ENCODE measurements around the gene PTCH1. TPM values are rescaled to one million over a fixed set of nuclear protein-coding genes. Genes with fewer than 3 reads are reported as not detected.

PTCH1 gene
- polyA plus RNA-seq, 1 of the 3 experiments (the other 2 are of a cell fraction) = 3.3 TPM

GRCh38 chr9:95506428-95506677 is 10.4 kb downstream of the PTCH1 start:
- H3K27ac ChIP-seq (ENCODE audit: low read depth in 2 of 2, low read length in 1 of 2) = peak overlapping the region; percentile 64 to 81; a peak in 3 of 4 replicates
- CTCF ChIA-PET = interaction anchor here (0.6 to 1.0 kb wide), 5 partner anchors 9 to 1581 kb away, joined by 3 read pairs; no protein-coding TSS in a partner anchor
- no peaks in the 10 kb centered on the region for H3K27me3 ChIP-seq (ENCODE audit: insufficient read depth)
- peak overlapping the region; percentile 96 for H3K4me2 ChIP-seq
- H3K9ac ChIP-seq = peak overlapping the region; percentile 80
- POLR2A ChIA-PET = interaction anchor here (1.8 to 2.7 kb wide), 3 partner anchors 12 to 46 kb away, joined by 6 to 13 read pairs (median 8); no protein-coding TSS in a partner anchor
- H2AFZ ChIP-seq (ENCODE audit: low read depth) = peak overlapping the region; percentile 94
- H3K36me3 ChIP-seq (replicated peaks in 1 of 2; ENCODE audit: control insufficient read depth in 1 of 2, insufficient read depth in 2 of 2, low read length in 1 of 2) = no peaks in the 10 kb centered on the region
- TF ChIP-seq MXI1 (IDR thresholded peaks at IDR 0.05; ENCODE audit: low read depth, low read length) (peak; percentile 19), CTCF (IDR thresholded peaks at IDR 0.05) (0 out of 2 replicates have a peak, but pooled peaks have one; percentile 6), POLR2AphosphoS5 (IDR thresholded peaks at IDR 0.05; ENCODE audit: low read depth, low read length) (no peak)
- H3K4me3 ChIP-seq (ENCODE audit: low read depth in 2 of 2, low read length in 1 of 2) = peak overlapping the region; percentile 87 to 91
- H3K9me2 ChIP-seq = no peaks in the 10 kb centered on the region
- 0% methylated on average over 14 of the region's 23 CpGs for WGBS (ENCODE audit: low lambda C conversion rate)
- DNase-seq = peak; percentile 63
- H3K79me2 ChIP-seq (ENCODE audit: insufficient read depth) = peaks cover 13% of the 10 kb centered on the region; the same call in 1 of the 2 replicates
- no peaks in the 10 kb centered on the region for H4K20me1 ChIP-seq (ENCODE audit: insufficient read depth)
- peaks cover 0 to 15% of the 10 kb centered on the region in 2 experiments; a peak in 2 of 4 replicates for H3K4me1 ChIP-seq (ENCODE audit: control insufficient read depth in 1 of 2, insufficient read depth in 2 of 2, low read depth in 1 of 2, low read length in 1 of 2)
- no peaks in the 10 kb centered on the region for H3K9me3 ChIP-seq
- peaks cover 25% of the 10 kb centered on the region for H3F3A ChIP-seq (replicated peaks; ENCODE audit: insufficient read depth)

- H3K9me2 ChIP-seq = no peaks in the 10 kb centered on the region
- DNase-seq = peak; percentile 86
- H3K4me2 ChIP-seq = peak overlapping the region; percentile 96
- peaks cover 13% of the 10 kb centered on the region; the same call in 1 of the 2 replicates for H3K79me2 ChIP-seq (ENCODE audit: insufficient read depth)
- CTCF ChIA-PET = interaction anchor here (0.6 to 1.8 kb wide), 5 partner anchors 9 to 1581 kb away, joined by 3 to 7 read pairs (median 3); no protein-coding TSS in a partner anchor
- H3K27ac ChIP-seq (ENCODE audit: low read depth in 2 of 2, low read length in 1 of 2) = peak overlapping the region; percentile 64 to 81; a peak in 3 of 4 replicates
- H3F3A ChIP-seq (replicated peaks; ENCODE audit: insufficient read depth) = peaks cover 25% of the 10 kb centered on the region
- H3K36me3 ChIP-seq (replicated peaks in 1 of 2; ENCODE audit: control insufficient read depth in 1 of 2, insufficient read depth in 2 of 2, low read length in 1 of 2) = no peaks in the 10 kb centered on the region
- H3K4me3 ChIP-seq (ENCODE audit: low read depth in 2 of 2, low read length in 1 of 2) = peak overlapping the region; percentile 87 to 91
- WGBS (ENCODE audit: low lambda C conversion rate) = under 1% methylated on average over 39 of the region's 81 CpGs
- H4K20me1 ChIP-seq (ENCODE audit: insufficient read depth) = no peaks in the 10 kb centered on the region
- POLR2A ChIA-PET = interaction anchor here (0.7 to 2.7 kb wide), 4 partner anchors 12 to 645 kb away, joined by 3 to 13 read pairs (median 7); no protein-coding TSS in a partner anchor
- H3K9me3 ChIP-seq = no peaks in the 10 kb centered on the region
- H3K27me3 ChIP-seq (ENCODE audit: insufficient read depth) = no peaks in the 10 kb centered on the region
- peak overlapping the region; percentile 80 for H3K9ac ChIP-seq
- H3K4me1 ChIP-seq (ENCODE audit: control insufficient read depth in 1 of 2, insufficient read depth in 2 of 2, low read depth in 1 of 2, low read length in 1 of 2) = peaks cover 0 to 18% of the 10 kb centered on the region in 2 experiments; a peak in 2 of 4 replicates
- peak overlapping the region; percentile 94 for H2AFZ ChIP-seq (ENCODE audit: low read depth)
- TF ChIP-seq NRF1 (IDR thresholded peaks at IDR 0.05; ENCODE audit: low read depth, low read length) = no peak
- TF ChIP-seq EZH2phosphoT487 (IDR thresholded peaks at IDR 0.05; ENCODE audit: borderline replicate concordance, low read depth) = no peak
- TF ChIP-seq REST (IDR thresholded peaks at IDR 0.05; ENCODE audit: low read depth, low read length) = no peak
- TF ChIP-seq RFX5 (IDR thresholded peaks at IDR 0.05; ENCODE audit: low read length) = no peak
- peak; percentile 59 for TF ChIP-seq NFIC (IDR thresholded peaks at IDR 0.05; ENCODE audit: borderline replicate concordance)
- TF ChIP-seq PBX3 (IDR thresholded peaks at IDR 0.05) = no peak
- TF ChIP-seq YY1 (IDR thresholded peaks at IDR 0.05; ENCODE audit: low read depth) = 0 out of 2 replicates have a peak, but pooled peaks have one; percentile 35
- no peak for TF ChIP-seq CTCF (IDR thresholded peaks at IDR 0.05)
- no peak for TF ChIP-seq USF2 (IDR thresholded peaks at IDR 0.05; ENCODE audit: borderline replicate concordance, low read depth, low read length)
- no peak for TF ChIP-seq ELF1 (IDR thresholded peaks at IDR 0.05)
- TF ChIP-seq SIN3A (IDR thresholded peaks at IDR 0.05; ENCODE audit: borderline replicate concordance, low read depth, low read length) = no peak
- TF ChIP-seq EP300 (IDR thresholded peaks at IDR 0.05; ENCODE audit: borderline replicate concordance in 1 of 2, low read depth in 1 of 2, low read length in 1 of 2) = no peak
- no peak for TF ChIP-seq RAD21 (IDR thresholded peaks at IDR 0.05; ENCODE audit: low read length)
These were observed 10.9 kb downstream of the PTCH1 start for GRCh38 chr9:95505717-95506427.
